HG03108 (cell line): ENCODE data around the gene ZFP36L2.
A peak's percentile ranks its signal among the peaks of the same experiment; 100 is the strongest.

Experiments
- ATAC-seq: cut with Tn5 transposase; IDR thresholded peaks from one replicate; pipeline ENCODE4 v1.9.1; 2021; ENCODE audit warnings: moderate library complexity; ENCODE audit not compliant: unreplicated experiment

Gene ZFP36L2

DNA sequence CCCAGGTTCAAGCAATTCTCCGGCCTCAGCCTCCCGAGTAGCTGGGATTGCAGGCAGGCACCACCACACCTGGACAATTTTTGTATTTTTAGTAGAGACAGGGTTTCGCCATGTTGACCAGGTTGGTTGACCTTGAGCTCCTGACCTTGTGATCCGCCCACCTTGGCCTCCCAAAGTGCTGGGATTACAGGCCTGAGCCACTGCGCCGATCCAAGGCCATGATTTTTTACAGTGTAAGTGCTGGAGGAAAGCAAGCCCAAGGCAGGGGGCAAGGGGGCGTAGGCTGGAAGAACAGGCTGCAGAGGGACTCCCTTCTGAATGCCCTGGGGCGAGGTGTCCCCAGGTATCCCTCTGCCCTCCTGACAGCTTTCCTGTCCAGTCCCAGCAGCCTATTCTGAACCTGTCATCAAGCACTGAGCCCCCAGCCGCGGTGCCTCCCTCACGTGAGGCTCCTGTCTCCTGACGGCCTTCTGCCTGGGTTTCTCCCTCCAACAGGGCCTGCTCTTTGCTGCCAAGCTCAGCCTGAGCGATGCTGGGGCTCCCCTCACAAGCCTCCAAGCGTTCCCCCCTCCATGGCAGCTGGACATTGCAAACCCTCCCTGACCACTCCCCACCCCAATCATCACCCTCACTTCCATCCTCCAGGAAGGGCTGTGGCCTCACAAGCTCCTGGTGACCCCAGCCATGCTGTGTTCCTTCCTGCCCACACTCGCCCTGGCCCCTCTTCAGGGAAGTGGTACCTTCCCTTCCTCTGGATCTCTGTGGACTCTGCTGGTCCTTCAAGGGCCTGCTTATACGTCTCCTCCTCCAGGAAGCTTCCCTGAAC lies 37.6 kb downstream of the ZFP36L2 start:
- ATAC-seq = no peak

- no peak for ATAC-seq
These were observed 39.6 kb downstream of the ZFP36L2 start for GRCh38 chr2:43186679-43187374.

- ATAC-seq = no peak
These were observed 40.1 kb downstream of the ZFP36L2 start for GRCh38 chr2:43186321-43186678.

- no peak for ATAC-seq
These were observed 41.3 kb downstream of the ZFP36L2 start for GRCh38 chr2:43185146-43185545.

DNA sequence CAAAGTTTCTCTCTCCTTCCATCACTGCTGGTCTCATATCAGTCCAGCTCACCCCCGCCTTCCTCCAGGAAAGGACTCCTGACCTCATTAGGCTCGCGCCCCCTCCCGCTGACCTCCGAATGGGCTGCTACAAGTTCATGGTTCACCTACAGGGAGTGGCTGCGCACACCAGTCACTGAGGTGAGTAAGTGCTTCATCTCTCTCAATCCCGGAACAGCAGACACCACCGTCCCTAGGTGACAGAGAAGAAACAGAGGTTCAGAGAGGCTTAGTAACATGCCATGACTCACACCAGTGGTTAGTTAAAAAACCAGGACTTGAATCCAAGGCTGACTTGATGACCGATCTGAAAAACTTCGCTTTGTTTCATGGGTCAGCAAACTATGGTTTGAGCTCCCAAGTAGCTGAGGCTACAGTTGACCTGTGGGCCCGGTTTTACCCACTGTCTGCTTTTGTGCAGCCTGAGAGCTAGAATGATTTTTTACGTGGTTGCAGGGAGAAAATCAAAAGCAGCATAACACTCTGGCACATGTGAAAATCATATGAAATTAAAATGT lies 42.0 kb downstream of the ZFP36L2 start:
- ATAC-seq = no peak

GRCh38 chr2:43183743-43184142 lies 42.7 kb downstream of the ZFP36L2 start:
- no peak for ATAC-seq

GRCh38 chr2:43180897-43181296 lies 45.5 kb downstream of the ZFP36L2 start:
- no peak for ATAC-seq

GRCh38 chr2:43179942-43180341 lies 46.5 kb downstream of the ZFP36L2 start:
- ATAC-seq = no peak

- ATAC-seq = no peak
These were observed 47.5 kb downstream of the ZFP36L2 start for GRCh38 chr2:43178602-43179542.

DNA sequence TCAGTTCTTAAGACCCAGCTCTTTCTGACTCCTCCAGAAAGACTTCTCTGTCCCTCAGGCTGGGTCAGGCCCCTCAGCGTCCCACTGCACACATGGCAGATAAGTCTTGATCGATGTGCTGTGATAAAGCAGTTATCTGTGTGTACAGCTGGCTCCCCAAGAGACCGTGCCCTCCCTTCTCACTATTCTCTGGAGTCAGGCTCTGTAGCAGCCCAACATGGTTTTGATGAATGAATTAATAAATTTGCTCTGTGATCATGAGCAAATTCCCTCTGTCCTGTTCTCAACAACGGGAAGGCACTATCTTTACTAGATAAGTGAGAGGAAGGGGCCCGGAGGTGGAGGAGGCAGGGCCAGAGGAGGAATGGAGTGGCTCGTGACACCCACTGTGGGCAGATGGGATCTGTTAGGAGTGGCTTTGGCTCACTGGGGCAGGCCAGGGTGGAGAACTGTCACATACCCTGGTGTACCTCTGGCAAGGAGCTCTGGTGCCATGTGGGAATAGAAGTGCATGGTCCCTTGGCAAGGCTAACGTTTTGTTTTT lies 48.3 kb downstream of the ZFP36L2 start:
- ATAC-seq = no peak

DNA sequence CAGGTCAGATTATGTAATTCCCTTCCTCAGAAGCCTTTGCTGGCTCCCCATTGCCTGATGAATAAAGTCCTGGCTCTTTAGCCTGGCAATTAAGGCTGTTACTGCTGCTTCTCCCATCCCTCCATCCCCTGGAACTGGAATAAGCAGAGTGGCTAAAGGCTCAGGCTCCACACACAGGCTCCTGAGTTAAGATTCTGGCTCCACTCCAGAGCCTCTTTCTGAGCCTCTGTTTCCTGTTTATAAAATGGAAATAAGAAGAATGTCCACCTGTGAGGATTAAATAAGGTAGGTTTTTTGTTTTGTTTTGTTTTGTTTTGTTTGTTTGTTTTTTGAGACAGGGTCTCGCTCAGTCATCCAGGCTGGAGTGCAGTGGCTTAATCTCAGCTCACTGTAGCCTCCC lies 50.0 kb downstream of the ZFP36L2 start:
- no peak for ATAC-seq

DNA sequence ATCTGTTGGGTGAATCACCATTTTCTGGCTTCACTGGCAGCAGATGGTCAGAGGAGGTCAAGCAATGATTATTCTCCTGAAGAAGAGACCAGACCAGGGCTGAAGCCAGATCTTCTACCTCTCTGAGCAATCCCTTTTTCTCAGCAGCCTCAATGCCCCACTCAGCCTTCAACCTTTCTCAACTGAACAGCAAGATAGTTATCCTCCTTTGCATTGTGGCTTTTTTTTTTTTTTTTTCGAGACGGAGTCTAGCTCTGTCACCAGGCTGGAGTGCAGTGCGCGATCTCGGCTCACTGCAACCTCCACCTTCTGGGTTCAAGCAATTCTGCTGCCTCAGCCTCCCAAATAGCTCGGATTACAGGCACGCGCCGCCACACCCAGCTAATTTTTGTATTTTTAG lies 50.5 kb downstream of the ZFP36L2 start:
- ATAC-seq = no peak

- no peak for ATAC-seq
These were observed 51.4 kb downstream of the ZFP36L2 start for GRCh38 chr2:43175020-43175441.

- ATAC-seq = peak; percentile 85
These were observed 52.0 kb downstream of the ZFP36L2 start for GRCh38 chr2:43174368-43174916.
